H1 (cell line): ENCODE results near the gene ARNT2. TPM values are rescaled to one million over a fixed set of nuclear protein-coding genes. Genes with fewer than 3 reads are reported as not detected.

ENCODE experiments used
- BACH1 ChIP-seq: IDR thresholded peaks from 2 replicates; pipeline ENCODE4 v1.6.1; 2012; ENCODE audit warnings: low read length, improper control_type of control experiment
- PHF8 ChIP-seq: fragments of 200-600 bp; sonication (generic); conservative IDR thresholded peaks from 2 replicates; pipeline ENCODE4 v1.7.1; 2012; ENCODE audit warnings: low read depth, mild to moderate bottlenecking, inconsistent platforms, low read length, moderate library complexity
- SIN3A ChIP-seq, 2 experiments: IDR thresholded peaks in 1 of 2; conservative IDR thresholded peaks in 1 of 2; 2 replicates each; pipeline ENCODE4 v1.6.1; 2011 to 2012; ENCODE audit warnings: low read length in 2 of 2, improper control_type of control experiment in 1 of 2, low read depth in 1 of 2, mild to moderate bottlenecking in 1 of 2
- SUZ12 ChIP-seq: fragments of 200-600 bp; sonication (generic); IDR thresholded peaks from 2 replicates; pipeline ENCODE4 v1.6.1; 2012; ENCODE audit warnings: mild to moderate bottlenecking, inconsistent platforms, low read length, moderate library complexity, mixed read lengths
- polyA plus RNA-seq, 7 experiments: library from polyadenylated mRNA; depleted of rRNA in 3 of 7; stranded (reverse) in 5 of 7; unstranded in 2 of 7; fragments of >200 nt in 5 of 7; fragments of 200-250 nt in 2 of 7; gene quantifications; 1 replicate in 5 of 7; 2 replicates in 1 of 7; 4 replicates in 1 of 7; pipeline versions ENCODE4 v1.2.1 to v1.2.3, GENCODE V29; 2011 to 2013; ENCODE audit warnings: missing spikeins in 2 of 7, mixed read lengths in 2 of 7
- total RNA-seq: library from RNA; stranded (reverse); fragmentation: NEBNext Ultra II Directional; extraction: Animal tissue kit (Norgen Biotek cat#: 25700); gene quantifications from 2 replicates; pipeline ENCODE4 v1.2.1, GENCODE V29; 2021

Gene ARNT2
- total and polyA plus RNA-seq, 2 of the 8 experiments (the other 6 are each of a cell fraction or from before 2014, with no cell fraction given) = 9.5 to 14.6 TPM

- TF ChIP-seq SIN3A (conservative IDR thresholded peaks at IDR 0.05 in 1 of 2, IDR thresholded peaks at IDR 0.05 in 1 of 2; ENCODE audit: low read depth in 1 of 2, low read length in 2 of 2) (no peak), PHF8 (no peak), SUZ12 (no peak), BACH1 (no peak)
Observed at GRCh38 chr15:80480171-80480811, 76.1 kb downstream of the ARNT2 start (continued).
